ENCODE data around the gene KRTAP19-6.

Gene KRTAP19-6

DNA sequence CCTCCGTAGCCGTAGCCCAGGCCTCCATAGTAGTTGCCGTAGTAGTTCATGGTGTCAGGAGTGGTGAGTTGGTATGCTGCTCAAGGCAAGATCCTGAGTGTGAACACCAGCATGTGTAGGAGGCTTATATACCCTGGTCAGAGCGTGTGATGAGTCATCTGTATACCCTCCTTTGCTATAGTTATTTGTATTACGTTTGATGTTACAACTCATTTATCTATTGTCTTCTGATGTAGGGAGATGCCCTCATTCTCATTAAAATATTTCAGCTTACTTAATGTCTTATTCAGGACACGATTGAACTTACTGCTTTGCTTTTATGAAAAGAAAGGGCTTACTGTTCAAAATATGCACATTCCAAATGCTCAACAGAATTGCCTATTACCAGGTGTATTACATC lies 39.6 kb downstream of the KRTAP19-6 start, which contains the start of gene KRTAP19-5:
Gene KRTAP19-5, minus strand, starts transcription at position 101 of the 400 bp plus-strand sequence. Its CDS starts 51 bp downstream, at position 50.
- no peaks in the 10 kb centered on the region for H3K9me3 ChIP-seq (ENCODE audit: control insufficient read depth, low read length)
- no peak within 1 kb of the TSS for H3K4me2 ChIP-seq (ENCODE audit: low read length)
- H3K27ac ChIP-seq = no peak within 1 kb of the TSS
- no peak within 1 kb of the TSS for H3K9ac ChIP-seq
- no peaks in the 10 kb centered on the region for H3K4me1 ChIP-seq
- TF ChIP-seq, protein P1, sequence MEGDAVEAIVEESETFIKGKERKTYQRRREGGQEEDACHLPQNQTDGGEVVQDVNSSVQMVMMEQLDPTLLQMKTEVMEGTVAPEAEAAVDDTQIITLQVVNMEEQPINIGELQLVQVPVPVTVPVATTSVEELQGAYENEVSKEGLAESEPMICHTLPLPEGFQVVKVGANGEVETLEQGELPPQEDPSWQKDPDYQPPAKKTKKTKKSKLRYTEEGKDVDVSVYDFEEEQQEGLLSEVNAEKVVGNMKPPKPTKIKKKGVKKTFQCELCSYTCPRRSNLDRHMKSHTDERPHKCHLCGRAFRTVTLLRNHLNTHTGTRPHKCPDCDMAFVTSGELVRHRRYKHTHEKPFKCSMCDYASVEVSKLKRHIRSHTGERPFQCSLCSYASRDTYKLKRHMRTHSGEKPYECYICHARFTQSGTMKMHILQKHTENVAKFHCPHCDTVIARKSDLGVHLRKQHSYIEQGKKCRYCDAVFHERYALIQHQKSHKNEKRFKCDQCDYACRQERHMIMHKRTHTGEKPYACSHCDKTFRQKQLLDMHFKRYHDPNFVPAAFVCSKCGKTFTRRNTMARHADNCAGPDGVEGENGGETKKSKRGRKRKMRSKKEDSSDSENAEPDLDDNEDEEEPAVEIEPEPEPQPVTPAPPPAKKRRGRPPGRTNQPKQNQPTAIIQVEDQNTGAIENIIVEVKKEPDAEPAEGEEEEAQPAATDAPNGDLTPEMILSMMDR (IDR thresholded peaks at IDR 0.05) = no peak
- no peak within 1 kb of the TSS for H2AFZ ChIP-seq
- H3K27me3 ChIP-seq (ENCODE audit: control insufficient read depth, insufficient read depth, low read length) = no peaks in the 10 kb centered on the region
- H3K4me3 ChIP-seq (ENCODE audit: low read depth, low read length) = no peak within 1 kb of the TSS
- H3K79me2 ChIP-seq = no peaks in the 10 kb centered on the region
- no peaks in the 10 kb centered on the region for H3K36me3 ChIP-seq (ENCODE audit: control insufficient read depth, insufficient read depth, low read length)

DNA sequence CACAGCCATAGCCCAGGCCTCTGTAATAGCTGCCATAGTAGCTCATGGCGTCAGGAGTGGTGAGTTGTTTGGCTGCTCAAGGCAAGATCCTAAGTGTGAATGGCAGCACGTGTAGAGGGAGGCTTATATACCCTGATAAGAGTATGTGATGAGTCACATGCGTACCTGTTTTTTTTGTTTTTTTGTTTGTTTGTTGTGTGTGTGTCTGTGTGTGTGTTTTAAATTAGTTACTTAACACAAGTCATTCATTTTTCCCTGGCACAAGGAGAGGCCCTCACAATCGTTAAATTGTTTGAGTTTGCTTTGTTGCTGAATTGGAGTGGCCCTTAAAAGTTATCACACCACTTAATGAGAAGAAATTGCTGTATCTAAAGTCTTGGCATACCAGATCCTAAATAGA lies 44.6 kb downstream of the KRTAP19-6 start, which contains the start of gene KRTAP19-4:
Gene KRTAP19-4, minus strand, starts transcription at position 101 of the 400 bp plus-strand sequence. Its CDS starts 55 bp downstream, at position 46.
- TF ChIP-seq, protein P1 (IDR thresholded peaks at IDR 0.05) = no peak
- Histone ChIP-seq H3K27ac (no peak within 1 kb of the TSS), H3K4me1 (no peaks in the 10 kb centered on the region), H2AFZ (no peak within 1 kb of the TSS), H3K27me3 (ENCODE audit: control insufficient read depth, insufficient read depth, low read length) (no peaks in the 10 kb centered on the region), H3K9ac (no peak within 1 kb of the TSS), H3K79me2 (no peaks in the 10 kb centered on the region), H3K4me2 (ENCODE audit: low read length) (no peak within 1 kb of the TSS), H3K4me3 (ENCODE audit: low read depth, low read length) (no peak within 1 kb of the TSS), H3K36me3 (ENCODE audit: control insufficient read depth, insufficient read depth, low read length) (no peaks in the 10 kb centered on the region), H3K9me3 (ENCODE audit: control insufficient read depth, low read length) (no peaks in the 10 kb centered on the region)

DNA sequence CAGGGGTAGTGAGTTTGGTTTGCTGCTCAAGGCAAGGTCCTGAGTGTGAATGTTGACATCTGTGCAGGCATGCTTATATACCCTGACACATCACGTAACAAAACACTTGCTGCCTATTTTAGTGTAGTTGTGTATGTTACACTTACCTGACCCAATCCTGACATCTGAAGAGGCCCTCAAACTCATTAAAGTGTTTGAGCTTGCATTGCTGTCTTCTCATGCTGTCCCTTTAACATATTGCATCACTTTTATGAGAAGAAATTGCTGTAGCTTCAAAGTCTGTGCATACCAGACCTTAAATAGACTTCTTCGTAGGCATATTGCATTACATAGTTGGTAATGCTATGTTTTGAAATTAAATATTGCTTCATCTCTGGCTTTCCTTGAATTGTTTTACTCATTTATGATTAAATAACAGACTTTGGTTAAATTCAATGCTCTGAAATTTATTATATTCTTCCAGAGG lies 49.7 kb downstream of the KRTAP19-6 start, which contains the start of gene KRTAP19-3:
Gene KRTAP19-3, minus strand, starts transcription at position 51 of the 466 bp plus-strand sequence. CDS start 56 bp downstream, outside the sequence.
- Histone ChIP-seq H2AFZ (no peak within 1 kb of the TSS), H3K4me3 (ENCODE audit: low read depth, low read length) (no peak within 1 kb of the TSS), H3K27ac (no peak within 1 kb of the TSS), H3K36me3 (ENCODE audit: control insufficient read depth, insufficient read depth, low read length) (no peaks in the 10 kb centered on the region), H3K4me1 (no peaks in the 10 kb centered on the region), H3K9ac (no peak within 1 kb of the TSS), H3K27me3 (ENCODE audit: control insufficient read depth, insufficient read depth, low read length) (no peaks in the 10 kb centered on the region), H3K4me2 (ENCODE audit: low read length) (no peak within 1 kb of the TSS), H3K9me3 (ENCODE audit: control insufficient read depth, low read length) (no peaks in the 10 kb centered on the region), H3K79me2 (no peaks in the 10 kb centered on the region)
- TF ChIP-seq, protein P1 (IDR thresholded peaks at IDR 0.05) = no peak

Measured in parathyroid adenoma (tissue), 2 donors.